ENCODE measurements around the gene HRG.
"Not testable (repeated sequence)": the region's sequence is repeated elsewhere in the genome, so short reads cannot be mapped to it uniquely, and the experiment has no call there.

The HRG gene

DNA sequence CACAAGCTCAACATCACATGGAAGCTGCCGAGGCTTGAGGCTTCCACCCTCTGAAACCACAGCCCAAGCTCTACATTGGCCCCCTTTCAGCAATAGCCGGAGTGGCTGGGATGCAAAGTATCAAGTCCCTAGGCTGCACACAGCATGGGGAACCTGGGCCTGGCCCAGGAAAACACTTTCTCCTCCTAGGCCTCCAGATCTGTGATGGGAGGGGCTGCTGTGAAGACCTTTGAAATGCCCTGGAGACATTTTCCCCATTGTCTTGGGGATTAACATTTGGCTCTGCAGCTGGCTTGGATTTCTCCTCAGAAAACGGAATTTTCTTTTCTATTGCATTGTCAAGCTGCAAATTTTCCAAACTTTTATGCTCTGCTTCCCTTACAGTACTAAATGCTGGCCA lies 18.2 kb downstream of the HRG start:
- DNase-seq = no peak

DNA sequence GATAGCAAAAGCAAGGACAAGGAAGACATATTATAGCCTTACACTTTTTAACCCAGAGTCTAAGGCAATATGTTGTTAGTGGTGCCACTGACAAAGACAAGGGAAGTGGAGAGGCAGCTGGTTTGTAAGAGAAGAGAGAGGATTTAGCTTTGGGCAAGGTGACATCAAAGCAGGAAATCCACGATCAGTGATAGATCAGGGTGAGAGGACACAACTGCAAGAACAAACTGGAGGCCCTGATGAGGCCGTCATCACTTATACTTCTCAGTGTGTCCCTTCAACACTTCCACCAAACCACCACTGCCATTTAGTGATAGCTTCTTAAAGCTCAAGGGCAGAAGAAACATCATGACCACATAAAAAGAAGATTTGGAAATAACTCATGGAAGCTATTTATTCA lies 20.7 kb downstream of the HRG start:
- DNase-seq = not testable (repeated sequence)

DNA sequence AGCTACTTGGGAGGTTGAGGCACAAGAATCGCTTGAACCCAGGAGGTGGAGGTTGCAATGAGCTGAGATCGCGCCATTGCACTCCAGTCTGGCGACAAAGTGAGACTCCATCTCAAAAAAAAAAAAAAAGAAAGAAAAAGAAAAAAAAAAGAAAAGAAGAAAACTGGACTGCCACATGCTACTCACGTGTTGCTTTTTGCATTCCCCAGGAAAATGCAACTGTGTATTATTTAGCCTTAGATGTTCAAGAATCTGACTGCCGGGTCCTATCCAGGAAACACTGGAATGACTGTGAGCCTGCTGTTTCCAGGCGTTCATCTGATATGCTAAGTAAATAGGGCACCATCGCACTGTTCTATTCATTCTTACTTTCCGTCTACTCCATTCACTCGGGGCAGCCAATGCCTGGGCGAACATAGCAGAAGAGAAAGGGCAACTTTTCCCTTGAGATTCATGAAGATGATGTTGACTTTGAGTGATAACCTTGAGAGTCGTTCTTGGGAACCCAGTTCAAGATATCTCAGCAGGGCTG lies 21.4 kb downstream of the HRG start:
- DNase-seq = no peak

DNA sequence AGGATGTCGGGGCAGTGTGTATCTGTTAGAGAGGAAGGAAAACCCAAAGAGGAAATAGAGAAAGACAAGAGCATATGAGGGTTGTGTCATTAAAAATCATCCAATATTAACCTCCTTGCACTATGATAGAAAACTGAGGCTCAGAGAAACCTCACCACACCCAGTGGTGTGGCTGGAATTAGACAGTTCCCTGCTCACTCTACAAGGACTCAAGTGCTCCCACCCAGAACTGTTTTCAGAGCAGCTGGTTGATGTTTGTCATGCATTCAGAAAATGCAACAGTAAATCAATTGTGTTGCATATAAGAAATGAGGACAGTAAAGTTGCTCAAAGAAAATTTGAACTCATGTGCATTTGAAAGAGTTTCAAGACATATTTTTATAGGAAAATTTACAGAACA lies 24.5 kb downstream of the HRG start:
- not testable (repeated sequence) for DNase-seq

DNA sequence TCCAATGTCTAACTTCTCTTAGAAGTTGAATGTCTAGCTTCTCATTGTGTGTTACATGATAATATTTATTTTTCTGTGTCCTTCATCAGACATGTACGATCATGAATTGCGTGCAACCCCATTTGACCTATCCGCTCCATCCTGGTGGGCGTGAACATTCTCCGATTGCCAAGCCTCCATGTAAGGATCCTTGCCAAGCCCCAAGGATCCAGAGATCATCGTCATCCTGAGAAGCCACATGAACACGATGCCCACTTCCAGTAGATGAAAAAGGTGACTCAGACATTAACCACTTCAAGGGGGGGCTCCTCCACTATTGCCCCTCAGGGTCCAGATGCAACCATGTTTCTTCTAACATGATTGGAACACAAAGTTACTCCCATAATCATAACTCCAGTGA lies 25.9 kb downstream of the HRG start:
- DNase-seq = no peak

DNA sequence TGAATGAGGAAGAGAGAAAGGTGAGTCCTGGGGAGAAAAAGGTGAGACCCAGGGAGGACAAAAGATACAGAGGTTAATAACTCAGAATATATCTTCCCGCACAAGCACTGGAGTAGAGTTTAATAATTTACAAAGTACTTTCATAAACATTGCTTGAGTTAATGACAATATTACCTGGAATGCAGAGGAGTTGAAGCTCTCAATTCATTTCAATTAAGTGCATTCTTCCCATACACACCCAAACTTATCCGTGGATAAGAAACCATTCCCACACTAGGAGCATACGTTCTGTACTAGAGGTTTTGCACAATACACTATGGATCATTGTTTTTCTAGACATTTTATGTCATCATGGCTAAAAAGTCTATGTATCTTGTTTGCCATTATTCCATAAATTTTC lies 28.0 kb downstream of the HRG start:
- DNase-seq = no peak

DNA sequence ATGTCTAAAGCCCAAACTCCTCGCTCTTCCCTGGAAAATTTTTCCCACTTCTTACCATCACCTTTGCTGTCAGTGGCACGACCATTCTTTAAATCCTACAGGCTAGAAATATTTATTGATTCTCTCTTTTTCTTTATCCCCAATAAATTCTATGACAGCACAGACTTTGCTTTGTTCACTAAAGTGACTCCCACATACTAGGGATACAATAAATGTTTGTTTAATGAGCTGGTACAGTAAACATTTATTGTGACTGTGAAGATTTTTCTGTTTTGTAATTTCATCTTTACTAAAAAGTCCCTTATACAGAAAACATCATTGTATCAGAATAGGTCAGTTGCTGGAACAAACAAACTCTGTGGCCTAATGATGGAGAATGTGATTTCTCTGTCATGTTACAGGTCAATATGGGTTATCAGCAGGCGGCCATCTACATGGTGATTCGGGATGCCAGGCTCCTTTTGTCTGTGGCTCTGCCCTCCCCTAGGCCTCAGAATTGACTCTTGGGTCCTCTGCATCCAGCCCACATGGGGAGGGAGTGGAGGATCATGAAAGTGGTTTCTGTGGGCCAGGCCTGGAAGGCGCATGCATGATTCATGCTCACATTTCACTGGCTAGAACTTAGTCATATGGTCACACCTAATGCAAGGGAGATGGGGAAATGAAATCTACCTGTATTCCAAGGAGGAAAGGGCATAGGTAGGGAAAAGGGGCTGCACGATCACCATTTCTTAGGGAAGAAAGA lies 28.6 kb downstream of the HRG start:
- DNase-seq = no peak

DNA sequence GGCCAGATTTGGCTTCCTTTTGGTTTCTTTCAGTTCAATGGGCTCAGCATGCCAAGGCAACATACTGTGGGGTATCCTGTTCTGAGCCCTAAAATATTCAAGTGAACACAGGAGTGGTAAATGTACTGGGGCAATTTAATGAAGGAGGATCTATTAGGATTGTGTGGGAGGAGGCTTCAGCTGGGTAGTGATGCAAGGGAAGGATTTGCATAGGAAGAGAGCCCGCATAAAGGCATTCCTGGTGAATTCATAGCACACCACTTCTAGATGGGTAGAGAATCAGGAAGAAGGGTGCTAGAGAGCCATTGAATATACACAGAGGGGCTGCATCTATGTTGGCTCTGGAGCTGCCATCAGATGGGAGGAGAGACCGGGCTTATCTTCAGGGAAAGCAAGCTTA lies 30.7 kb downstream of the HRG start:
- DNase-seq = no peak

DNA sequence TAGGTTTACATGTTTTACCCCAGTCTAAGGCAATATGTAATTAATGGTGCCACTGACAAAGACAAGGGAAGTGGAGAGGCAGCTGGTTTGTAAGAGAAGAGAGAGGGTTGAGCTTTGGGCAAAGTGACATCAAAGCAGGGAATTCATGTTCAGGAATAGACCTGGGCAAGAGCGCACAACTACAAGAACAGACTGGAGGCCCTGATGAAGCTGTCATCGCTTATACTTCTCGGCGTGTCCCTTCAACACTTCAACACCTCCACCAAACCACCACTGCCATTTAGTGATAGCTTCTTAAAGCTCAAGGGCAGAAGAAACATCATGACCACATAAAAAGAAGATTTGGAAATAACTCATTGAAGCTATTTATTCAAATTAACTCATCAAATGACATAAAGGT lies 31.7 kb downstream of the HRG start:
- DNase-seq = no peak

DNA sequence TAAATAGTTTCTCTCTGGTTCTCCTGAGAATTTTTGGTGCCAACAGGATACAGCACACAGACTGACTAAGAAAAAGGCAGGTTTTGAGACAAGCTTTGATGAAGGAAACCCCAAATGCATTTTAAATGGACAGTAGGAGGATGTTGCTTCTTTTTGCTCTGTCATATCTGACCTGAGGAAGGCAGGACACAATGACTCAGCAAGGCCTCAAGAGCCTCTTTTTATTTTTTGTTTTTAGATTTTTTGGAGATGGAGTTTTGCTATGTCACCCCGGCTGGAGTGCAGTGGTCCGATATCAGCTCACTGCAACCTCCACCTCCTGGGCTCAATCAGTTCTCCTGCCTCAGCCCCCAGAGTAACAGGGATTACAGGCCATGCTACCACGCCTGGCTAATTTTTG lies 34.5 kb downstream of the HRG start:
- DNase-seq = no peak

DNA sequence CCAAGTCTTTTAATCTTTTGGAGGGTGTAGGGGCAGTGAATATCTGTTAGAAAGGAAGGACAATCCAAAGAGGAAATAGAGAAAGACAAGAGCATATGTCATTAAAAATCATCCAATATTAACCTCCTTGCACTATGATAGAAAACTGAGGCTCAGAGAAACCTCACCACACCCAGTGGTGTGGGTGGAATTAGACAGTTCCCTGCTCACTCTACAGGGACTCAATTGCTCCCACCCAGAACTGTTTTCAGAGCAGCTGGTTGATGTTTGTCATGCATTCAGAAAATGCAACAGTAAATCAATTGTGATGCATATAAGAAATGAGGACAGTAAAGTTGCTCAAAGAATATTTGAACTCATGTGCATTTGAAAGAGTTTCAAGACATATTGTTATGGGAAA lies 36.6 kb downstream of the HRG start:
- DNase-seq = not testable (repeated sequence)

DNA sequence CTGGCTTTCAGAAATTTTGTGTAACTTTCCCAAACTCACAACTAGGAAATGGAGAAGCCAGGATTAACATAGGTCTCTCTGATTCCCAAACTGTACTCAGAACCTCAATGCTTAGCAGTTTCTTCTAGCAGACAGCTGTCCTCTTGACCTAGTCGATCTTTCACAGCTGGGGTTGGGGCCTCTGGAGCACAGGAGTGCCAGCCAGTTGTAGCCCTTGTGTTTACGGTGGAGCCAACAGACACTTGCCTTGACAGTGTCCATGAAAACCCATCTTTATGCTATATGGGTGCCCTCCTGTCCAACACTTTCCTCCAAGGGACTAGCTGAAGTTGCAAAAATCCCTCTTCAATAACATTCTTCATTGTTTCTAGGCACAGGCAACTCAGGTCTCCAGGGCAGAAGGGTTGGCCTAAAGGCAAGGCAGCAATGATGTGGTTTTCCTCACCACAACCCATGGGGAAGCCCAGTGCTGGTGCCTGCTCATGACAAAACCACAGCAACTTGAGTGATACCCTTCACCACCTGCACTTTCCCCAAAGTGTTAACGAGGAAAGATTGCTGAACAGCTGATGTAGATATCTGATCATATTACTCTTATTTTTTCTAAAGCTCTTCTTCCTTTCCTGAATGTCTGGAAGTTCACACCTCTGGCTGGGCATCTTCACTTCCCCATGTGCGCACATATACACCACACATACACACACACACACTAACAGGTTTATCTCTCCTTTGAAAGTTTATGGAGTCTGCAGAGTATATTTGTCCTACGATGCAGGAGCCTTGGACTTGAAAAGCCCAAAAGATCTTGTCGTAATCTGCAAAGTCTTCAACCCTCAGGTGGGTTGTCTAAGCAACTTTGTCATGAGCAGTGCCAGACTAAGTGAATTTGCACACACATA lies 40.3 kb downstream of the HRG start:
- DNase-seq = no peak

DNA sequence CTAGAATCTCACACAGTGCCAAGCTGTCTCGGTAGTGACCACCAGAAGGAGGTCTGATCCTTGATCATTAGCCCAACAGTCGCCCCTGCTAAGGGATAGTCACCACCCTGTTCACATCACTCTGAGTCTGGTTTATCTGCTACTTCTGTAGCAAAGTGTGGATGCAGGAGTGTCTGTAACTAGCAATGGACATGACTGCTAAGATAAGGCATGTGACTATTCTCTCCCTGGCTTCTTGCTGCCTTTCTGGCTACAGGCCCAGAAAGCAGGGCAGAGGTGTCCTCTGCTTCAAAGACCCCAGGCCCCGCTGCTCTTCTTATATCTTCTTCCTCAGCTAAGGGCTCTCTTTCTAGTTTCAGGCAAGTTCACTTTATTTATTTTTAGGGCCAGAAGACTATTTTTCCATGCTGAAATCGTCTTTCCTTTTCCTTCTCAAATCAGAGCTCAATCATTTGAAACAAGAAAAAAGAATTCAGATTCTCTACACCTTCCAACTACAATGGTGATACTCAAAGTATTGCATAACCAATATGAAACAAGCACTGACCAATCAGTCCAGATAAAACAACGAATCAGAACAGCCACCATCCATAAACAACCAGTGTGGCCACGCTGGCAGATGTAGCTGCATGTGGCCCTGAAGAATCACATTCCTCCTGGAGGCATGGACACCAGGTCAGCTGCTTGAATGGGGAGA lies 43.3 kb downstream of the HRG start:
- DNase-seq = no peak

DNA sequence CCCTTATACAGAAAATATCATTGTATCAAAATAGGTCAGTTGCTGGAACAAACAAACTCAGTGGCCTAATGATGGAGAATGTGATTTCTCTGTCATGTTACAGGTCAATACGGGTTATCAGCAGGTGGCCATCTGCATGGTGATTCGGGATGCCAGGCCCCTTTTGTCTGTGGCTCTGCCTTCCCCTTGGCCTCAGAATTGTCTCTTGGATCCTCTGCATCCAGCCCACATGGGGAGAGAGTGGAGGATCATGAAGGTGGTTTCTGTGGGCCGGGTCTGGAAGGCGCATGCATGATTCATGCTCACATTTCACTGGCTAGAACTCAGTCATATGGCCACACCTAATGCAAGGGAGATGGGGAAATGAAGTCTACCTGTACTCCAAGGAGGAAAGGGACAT lies 44.9 kb downstream of the HRG start:
- not testable (repeated sequence) for DNase-seq

DNA sequence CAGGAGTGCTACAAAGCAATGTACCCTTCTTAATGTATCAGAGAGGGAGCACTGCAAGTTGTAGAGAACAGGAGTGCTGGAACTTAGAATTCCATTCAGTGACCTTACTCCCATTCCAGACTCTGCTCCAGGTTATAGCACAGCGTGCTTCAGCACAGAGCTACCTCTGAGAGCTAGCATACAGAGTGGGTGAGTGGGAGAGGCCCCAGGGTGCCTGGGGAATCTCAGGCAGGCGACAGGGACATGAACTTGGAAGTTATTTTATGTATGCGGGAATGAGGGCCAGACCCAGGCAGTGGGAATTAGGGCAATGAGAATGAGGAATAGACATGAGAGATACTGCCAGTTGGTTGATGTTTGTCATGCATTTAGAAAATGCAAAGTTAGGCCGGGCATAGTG lies 47.7 kb downstream of the HRG start:
- no peak for DNase-seq

DNA sequence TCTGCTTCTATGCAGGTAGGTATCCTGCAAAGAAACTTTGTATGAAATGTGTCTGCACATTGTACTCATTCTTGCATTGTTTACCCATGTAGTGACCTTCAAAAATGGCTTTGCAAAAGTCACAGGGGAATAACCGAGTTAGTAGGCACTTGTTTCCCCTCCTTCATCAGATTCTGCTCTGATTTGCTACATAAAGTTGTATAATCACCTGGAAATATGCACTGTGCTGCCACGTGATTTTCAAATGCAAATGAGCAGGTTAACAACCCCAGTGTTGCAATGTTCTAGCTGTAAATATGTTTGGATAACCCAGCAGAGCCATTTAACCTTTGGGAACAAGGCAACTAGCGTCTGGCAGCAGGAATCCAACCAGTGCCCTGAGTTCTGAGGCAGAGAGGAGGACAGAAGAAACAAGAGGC lies 51.2 kb downstream of the HRG start, which contains the start of gene KNG1:
KNG1 (plus strand) TSS at position 321 of the 419 bp plus-strand sequence. CDS start 184 bp downstream, outside the sequence.
- no peak for DNase-seq

DNA sequence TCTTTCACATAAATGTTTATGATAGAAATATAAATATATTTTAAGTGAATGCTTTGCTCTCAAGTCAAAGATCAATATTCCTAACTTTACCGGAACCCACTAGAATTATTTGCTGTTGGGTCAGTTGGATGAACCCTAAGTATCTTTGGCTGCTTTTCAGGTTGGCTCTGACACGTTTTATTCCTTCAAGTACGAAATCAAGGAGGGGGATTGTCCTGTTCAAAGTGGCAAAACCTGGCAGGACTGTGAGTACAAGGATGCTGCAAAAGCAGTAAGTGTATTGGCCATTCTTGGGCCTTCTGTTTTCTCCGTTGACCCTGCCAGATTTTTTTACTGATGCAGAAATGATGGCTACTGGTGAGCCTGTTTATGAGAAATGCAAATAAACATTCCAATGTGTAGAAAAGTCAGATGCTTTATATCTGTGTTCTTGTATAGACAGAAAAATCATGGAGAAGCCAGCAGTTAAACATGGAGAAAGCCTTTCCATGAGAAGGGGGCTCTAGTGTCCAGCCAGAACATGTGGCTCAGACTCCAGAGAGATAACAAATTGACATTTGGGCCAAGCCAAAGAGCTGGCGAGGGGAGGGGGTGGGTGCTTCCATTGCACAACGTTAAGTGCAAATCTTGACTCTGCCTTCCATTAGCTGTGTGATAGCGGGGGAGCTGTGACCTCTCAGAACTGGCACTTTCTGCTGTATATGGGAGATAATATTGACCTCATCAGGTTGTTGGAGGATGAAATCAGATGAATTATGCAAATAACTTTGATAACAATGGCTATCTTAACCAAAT lies 54.3 kb downstream of the HRG start:
- DNase-seq = no peak

DNA sequence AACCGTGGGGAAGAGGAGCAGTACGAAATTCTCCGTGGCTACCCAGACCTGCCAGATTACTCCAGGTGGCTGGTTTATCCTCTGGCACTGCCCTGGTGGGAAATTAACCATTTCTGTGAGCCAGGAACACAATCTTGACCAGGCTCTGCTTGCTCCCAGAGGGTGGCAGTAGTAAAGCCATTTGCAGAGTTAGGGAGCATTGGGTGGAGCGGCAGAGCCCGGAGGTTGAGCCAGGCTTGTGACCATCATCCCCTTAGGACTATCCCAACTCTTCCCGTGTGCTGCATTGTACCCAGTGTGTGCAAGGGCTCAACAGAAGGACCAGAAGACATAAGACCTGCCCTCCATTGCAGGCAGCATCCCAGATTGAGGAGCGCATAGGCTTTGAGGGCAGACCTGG lies 56.6 kb downstream of the HRG start:
- DNase-seq = no peak

DNA sequence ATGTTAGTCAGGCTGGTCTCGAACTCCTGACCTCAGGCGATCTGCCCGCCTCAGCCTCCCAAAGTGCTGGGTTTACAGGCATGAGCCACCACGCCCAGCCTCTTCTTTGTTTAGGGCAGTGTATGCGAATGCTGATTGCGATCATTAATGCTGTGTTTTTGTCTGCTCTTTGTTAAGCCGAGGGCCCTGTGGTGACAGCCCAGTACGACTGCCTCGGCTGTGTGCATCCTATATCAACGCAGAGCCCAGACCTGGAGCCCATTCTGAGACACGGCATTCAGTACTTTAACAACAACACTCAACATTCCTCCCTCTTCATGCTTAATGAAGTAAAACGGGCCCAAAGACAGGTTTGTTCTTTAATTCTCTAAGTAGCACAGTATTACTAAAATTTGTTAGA lies 59.1 kb downstream of the HRG start:
- no peak for DNase-seq

All from NCI-H1105 (cell line).